SK-N-SH (cell line): ENCODE data around the gene KLHL8. TPM values are rescaled to one million over a fixed set of nuclear protein-coding genes. Genes with fewer than 3 reads are reported as not detected.

Source experiments
- CTCF ChIA-PET: fragments of 300-600, 350-600 bp; formaldehyde crosslinking; extraction: SDS; loops from one replicate; lab custom pipeline; 2021; lab: Yijun Ruan, JAX
- POLR2A ChIA-PET: fragments of 350-600 bp; sonication (Branson Sonifier 250); formaldehyde crosslinking; extraction: SDS; loops from one replicate; lab custom pipeline; 2020; ENCODE audit warnings: antibody characterized with exemption, inconsistent platforms; lab: Yijun Ruan, JAX
- DNase-seq: peaks from one replicate; pipeline ENCODE4 v3.0.0; 2012
- H2AFZ ChIP-seq: fragments of 200-600 bp; sonication (generic); 2 replicates; pipeline ENCODE4 v1.8.1; 2016; ENCODE audit warnings: antibody characterized with exemption, mild to moderate bottlenecking, low read depth
- H3F3A ChIP-seq: fragments of 200-600 bp; sonication (generic); replicated peaks from 2 replicates; pipeline ENCODE3; 2016; ENCODE audit warnings: antibody characterized with exemption, mild to moderate bottlenecking; ENCODE audit not compliant: insufficient read depth
- H3K27ac ChIP-seq, 2 experiments: fragments of 200-500 bp in 1 of 2; fragments of 200-600 bp in 1 of 2; sonication (Bioruptor generic) in 1 of 2; sonication (generic), shearing (Covaris generic) in 1 of 2; 2 replicates each; pipeline versions ENCODE4 v1.5.1 to v1.6.1; 2014 to 2016; ENCODE audit warnings: low read depth in 2 of 2, inconsistent platforms in 1 of 2, low read length in 1 of 2, mild to moderate bottlenecking in 1 of 2, mixed read lengths in 1 of 2
- H3K27me3 ChIP-seq: fragments of 200-600 bp; sonication (generic), shearing (Covaris generic); 2 replicates; pipeline ENCODE4 v1.6.1; 2016; ENCODE audit warnings: mixed run types; ENCODE audit not compliant: insufficient read depth
- H3K36me3 ChIP-seq, 2 experiments: fragments of 200-500 bp in 1 of 2; fragments of 200-600 bp in 1 of 2; sonication (Bioruptor generic) in 1 of 2; sonication (generic) in 1 of 2; replicated peaks in 1 of 2; 2 replicates each; pipeline versions ENCODE3 to v1.5.1; 2014 to 2016; ENCODE audit warnings: low read length in 1 of 2, mild to moderate bottlenecking in 1 of 2; ENCODE audit not compliant: insufficient read depth in 2 of 2, control insufficient read depth in 1 of 2
- H3K4me1 ChIP-seq, 2 experiments: fragments of 200-500 bp in 1 of 2; fragments of 200-600 bp in 1 of 2; sonication (Bioruptor generic) in 1 of 2; sonication (generic), shearing (Covaris generic) in 1 of 2; 2 replicates each; pipeline versions ENCODE4 v1.5.1 to v1.6.1; 2014 to 2016; ENCODE audit warnings: low read depth in 1 of 2, low read length in 1 of 2, mixed run types in 1 of 2; ENCODE audit not compliant: insufficient read depth in 2 of 2, control insufficient read depth in 1 of 2
- H3K4me2 ChIP-seq: fragments of 200-600 bp; sonication (generic), shearing (Covaris generic); 2 replicates; pipeline ENCODE4 v1.6.1; 2017; ENCODE audit warnings: mixed run types
- H3K4me3 ChIP-seq, 2 experiments: fragments of 200-500 bp in 1 of 2; fragments of 200-600 bp in 1 of 2; sonication (Bioruptor generic) in 1 of 2; sonication (generic), shearing (Covaris generic) in 1 of 2; 2 replicates each; pipeline versions ENCODE4 v1.5.1 to v1.8.1; 2014 to 2016; ENCODE audit warnings: low read depth in 2 of 2, inconsistent platforms in 1 of 2, low read length in 1 of 2, mild to moderate bottlenecking in 1 of 2, mixed read lengths in 1 of 2, moderate library complexity in 1 of 2
- H3K79me2 ChIP-seq: fragments of 200-600 bp; sonication (generic); 2 replicates; pipeline ENCODE4 v1.8.1; 2017; ENCODE audit warnings: mild to moderate bottlenecking; ENCODE audit not compliant: insufficient read depth
- H3K9ac ChIP-seq: fragments of 200-600 bp; sonication (generic); 2 replicates; pipeline ENCODE4 v1.6.1; 2017; ENCODE audit warnings: mixed run types
- H3K9me2 ChIP-seq: fragments of 200-600 bp; sonication (generic); 2 replicates; pipeline ENCODE4 v1.6.1; 2017; ENCODE audit warnings: mixed run types
- H3K9me3 ChIP-seq: fragments of 200-600 bp; sonication (generic); 2 replicates; pipeline ENCODE4 v1.6.1; 2017; ENCODE audit warnings: mixed run types, mild to moderate bottlenecking, moderate library complexity
- H4K20me1 ChIP-seq: fragments of 200-600 bp; sonication (generic); 2 replicates; pipeline ENCODE4 v1.6.1; 2017; ENCODE audit warnings: mild to moderate bottlenecking, mixed run types; ENCODE audit not compliant: insufficient read depth
- CHD2 ChIP-seq: fragments of 150-350 bp; IDR thresholded peaks from 2 replicates; pipeline ENCODE4 v1.6.1; 2018; ENCODE audit warnings: low read length; ENCODE audit not compliant: partially characterized antibody
- CTCF ChIP-seq: fragments of 200-600 bp; sonication (generic); IDR thresholded peaks from 2 replicates; pipeline ENCODE4 v1.6.1; 2017; ENCODE audit warnings: antibody characterized with exemption, mild to moderate bottlenecking, moderate library complexity
- ELF1 ChIP-seq: IDR thresholded peaks from 2 replicates; pipeline ENCODE4 v1.4.0; 2012
- EP300 ChIP-seq, 2 experiments: IDR thresholded peaks; 2 replicates each; pipeline versions ENCODE4 v1.4.0 to v1.6.1; 2012; ENCODE audit warnings: borderline replicate concordance in 1 of 2, low read depth in 1 of 2, low read length in 1 of 2
- EZH2phosphoT487 ChIP-seq: fragments of 200-600 bp; sonication (generic); IDR thresholded peaks from 2 replicates; pipeline ENCODE4 v1.6.1; 2017; ENCODE audit warnings: low read depth, mixed run types, mild to moderate bottlenecking, antibody characterized with exemption, moderate library complexity, borderline replicate concordance
- FOSL2 ChIP-seq: IDR thresholded peaks from 2 replicates; pipeline ENCODE4 v1.4.0; 2012; ENCODE audit warnings: low read depth, mild to moderate bottlenecking, moderate library complexity, borderline replicate concordance
- FOXM1 ChIP-seq: IDR thresholded peaks from 2 replicates; pipeline ENCODE4 v1.4.0; 2012; ENCODE audit warnings: low read depth, mild to moderate bottlenecking
- GATA2 ChIP-seq: sonication (generic); formaldehyde crosslinking; IDR thresholded peaks from 2 replicates; pipeline ENCODE4 v1.5.0; 2020; ENCODE audit warnings: mild to moderate bottlenecking, missing genetic modification reagents
- JUND ChIP-seq: IDR thresholded peaks from 2 replicates; pipeline ENCODE4 v1.4.0; 2012
- MAX ChIP-seq: IDR thresholded peaks from 2 replicates; pipeline ENCODE4 v1.4.0; 2012; ENCODE audit warnings: low read depth
- MEF2A ChIP-seq: IDR thresholded peaks from 2 replicates; pipeline ENCODE4 v1.4.0; 2012; ENCODE audit warnings: low read depth, borderline replicate concordance
- NRF1 ChIP-seq: IDR thresholded peaks from 2 replicates; pipeline ENCODE4 v1.6.1; 2012; ENCODE audit warnings: low read depth, mild to moderate bottlenecking, low read length
- POLR2AphosphoS5 ChIP-seq: IDR thresholded peaks from 2 replicates; pipeline ENCODE4 v1.6.1; 2012; ENCODE audit warnings: low read depth, low read length
- RXRA ChIP-seq: IDR thresholded peaks from 2 replicates; pipeline ENCODE4 v1.4.0; 2012; ENCODE audit warnings: low read depth, mild to moderate bottlenecking, borderline replicate concordance
- SIN3A ChIP-seq: IDR thresholded peaks from 2 replicates; pipeline ENCODE4 v1.6.1; 2012; ENCODE audit warnings: low read depth, mild to moderate bottlenecking, low read length, moderate library complexity, borderline replicate concordance
- SMC3 ChIP-seq: IDR thresholded peaks from 2 replicates; pipeline ENCODE4 v1.6.1; 2012; ENCODE audit warnings: low read depth, low read length, improper control_type of control experiment
- TAF1 ChIP-seq: IDR thresholded peaks from 2 replicates; pipeline ENCODE4 v1.6.1; 2012; ENCODE audit warnings: low read depth, mild to moderate bottlenecking, low read length, moderate library complexity, borderline replicate concordance
- TCF12 ChIP-seq: IDR thresholded peaks from 2 replicates; pipeline ENCODE4 v1.4.0; 2012
- TEAD4 ChIP-seq: IDR thresholded peaks from 2 replicates; pipeline ENCODE4 v1.4.0; 2012; ENCODE audit warnings: mild to moderate bottlenecking, borderline replicate concordance; ENCODE audit not compliant: insufficient read depth
- USF2 ChIP-seq: fragments of 150-350 bp; IDR thresholded peaks from 2 replicates; pipeline ENCODE4 v1.6.1; 2017; ENCODE audit warnings: antibody characterized with exemption, low read length, low read depth, borderline replicate concordance
- WGBS: methylation state at CpG from one replicate; pipeline ENCODE4 v1.1.6; 2017; ENCODE audit warnings: low lambda C conversion rate; 5-methylcytosine and 5-hydroxymethylcytosine counted together
- polyA plus RNA-seq, 3 experiments: library from polyadenylated mRNA; depleted of rRNA; stranded (reverse); fragments of >200 nt; gene quantifications; 2 replicates each; pipeline ENCODE4 v1.2.3, GENCODE V29; 2012

KLHL8 gene
- polyA plus RNA-seq, 1 of the 3 experiments (the other 2 are of a cell fraction): 2.4 TPM

GRCh38 chr4:87216469-87216868, 3.9 kb downstream of the KLHL8 start:
- POLR2A ChIA-PET: no interaction called here
- Histone ChIP-seq H3F3A (peaks cover 12% of the 10 kb centered on the region), H3K27me3 (no peaks in the 10 kb centered on the region), H3K4me1 (peaks cover 0 to 6% of the 10 kb centered on the region in 2 experiments; a peak in 2 of 4 replicates), H3K9me3 (no peaks in the 10 kb centered on the region), H3K36me3 (no peaks in the 10 kb centered on the region), H2AFZ (no peak overlapping the region), H3K79me2 (peaks cover 59% of the 10 kb centered on the region), H3K4me3 (no peak overlapping the region), H3K9ac (no peak overlapping the region), H4K20me1 (no peaks in the 10 kb centered on the region), H3K9me2 (no peaks in the 10 kb centered on the region), H3K4me2 (no peak overlapping the region), H3K27ac (no peak overlapping the region)
- WGBS: 100% methylated on average over 1 of the region's 1 CpG
- CTCF ChIA-PET: interaction anchor here (0.7 to 1.3 kb wide), 3 partner anchors 66 to 981 kb away, joined by 3 to 4 read pairs (median 3); no protein-coding TSS in a partner anchor
- no peak for DNase-seq
- TF ChIP-seq EP300 (IDR thresholded peaks at IDR 0.05; ENCODE audit: borderline replicate concordance in 1 of 2, low read depth in 1 of 2, low read length in 1 of 2): no peak
- TF ChIP-seq GATA2 (CRISPR knock-in tag): no peak
- TF ChIP-seq SMC3: no peak
- TF ChIP-seq USF2: no peak
- no peak for TF ChIP-seq EZH2phosphoT487
- no peak for TF ChIP-seq TCF12
- no peak for TF ChIP-seq FOXM1
- no peak for TF ChIP-seq SIN3A
- TF ChIP-seq NRF1: no peak
- no peak for TF ChIP-seq ELF1
- no peak for TF ChIP-seq POLR2AphosphoS5
- TF ChIP-seq FOSL2: no peak
- TF ChIP-seq CHD2: no peak
- no peak for TF ChIP-seq TEAD4
- no peak for TF ChIP-seq MEF2A
- no peak for TF ChIP-seq RXRA
- TF ChIP-seq JUND: no peak
- no peak for TF ChIP-seq CTCF
- no peak for TF ChIP-seq MAX
- no peak for TF ChIP-seq TAF1
